ENCODE data around the gene TSR2.
A peak's percentile ranks its signal among the peaks of the same experiment; 100 is the strongest.

TSR2 gene

DNA sequence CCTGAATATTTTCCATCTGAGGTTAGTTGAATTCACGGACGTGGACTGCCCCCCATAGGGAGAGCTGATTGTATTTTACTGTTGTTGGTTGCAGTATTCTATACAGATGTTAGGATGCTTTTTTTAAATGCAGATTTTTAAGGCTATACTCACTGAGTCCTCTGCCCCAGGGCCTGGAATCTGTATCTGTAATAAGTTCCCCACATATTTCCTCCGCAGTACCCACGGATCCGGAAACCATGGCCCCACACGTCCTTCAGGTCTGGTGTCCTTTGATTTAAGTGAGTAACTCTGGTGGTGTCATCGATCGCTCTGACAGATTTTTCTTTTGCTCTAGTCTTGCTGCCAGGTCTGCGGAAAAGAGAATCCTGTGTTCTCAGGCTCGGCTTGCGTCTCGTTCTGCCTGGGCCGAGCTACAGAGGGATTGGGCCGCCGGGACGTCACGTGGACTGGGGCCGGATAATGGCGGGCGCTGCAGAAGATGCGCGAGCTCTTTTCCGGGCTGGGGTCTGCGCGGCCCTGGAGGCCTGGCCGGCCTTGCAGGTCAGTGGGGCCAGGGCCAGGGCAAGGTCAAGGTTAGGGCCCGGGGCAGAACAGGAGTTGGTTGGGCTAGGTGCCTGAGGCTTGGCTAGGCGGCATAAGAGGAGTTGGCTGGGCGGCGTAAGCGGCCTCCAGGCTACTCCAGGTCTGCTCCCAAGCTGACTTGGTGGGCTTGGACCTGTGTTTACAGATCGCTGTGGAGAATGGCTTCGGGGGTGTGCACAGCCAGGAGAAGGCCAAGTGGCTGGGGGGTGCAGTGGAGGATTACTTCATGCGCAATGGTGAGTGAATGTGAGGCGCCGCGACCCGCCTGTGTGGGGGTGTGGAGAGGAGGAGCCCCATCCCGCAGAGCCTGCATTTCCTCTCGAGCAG is at the start of gene TSR2:
TSR2 (plus strand) TSS at position 445 of the 912 bp plus-strand sequence; CDS start at position 463, 18 bp downstream.
- DNase-seq (ENCODE audit: low read depth) = peak; percentile 68

DNA sequence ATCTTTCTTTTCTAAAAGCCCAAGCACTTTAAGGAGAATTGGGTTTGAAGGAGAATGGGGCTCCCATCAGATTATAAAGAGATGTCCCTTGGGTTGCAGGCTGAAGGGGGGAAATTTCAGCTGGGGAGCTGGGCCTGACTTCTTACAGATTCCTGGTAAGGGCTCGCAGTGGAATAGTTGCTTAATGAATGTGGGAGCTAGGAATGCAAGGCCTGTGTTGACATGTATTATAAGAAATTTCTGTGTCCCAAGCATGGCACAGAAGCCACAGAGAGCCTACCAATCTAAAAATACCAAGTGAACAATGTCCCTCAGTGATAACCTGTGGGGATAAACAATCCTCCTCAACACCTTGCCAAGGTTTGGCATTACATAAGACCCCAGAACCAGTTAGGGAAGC is 43.1 kb upstream of the TSR2 start:
- no peak for DNase-seq (ENCODE audit: low read depth)

GRCh38 chrX:54407266-54407665 is 32.9 kb upstream of the TSR2 start:
- no peak for DNase-seq (ENCODE audit: low read depth)

GRCh38 chrX:54411732-54412131 is 28.5 kb upstream of the TSR2 start:
- no peak for DNase-seq (ENCODE audit: low read depth)

GRCh38 chrX:54413753-54414152 is 26.5 kb upstream of the TSR2 start:
- no peak for DNase-seq (ENCODE audit: low read depth)

DNA sequence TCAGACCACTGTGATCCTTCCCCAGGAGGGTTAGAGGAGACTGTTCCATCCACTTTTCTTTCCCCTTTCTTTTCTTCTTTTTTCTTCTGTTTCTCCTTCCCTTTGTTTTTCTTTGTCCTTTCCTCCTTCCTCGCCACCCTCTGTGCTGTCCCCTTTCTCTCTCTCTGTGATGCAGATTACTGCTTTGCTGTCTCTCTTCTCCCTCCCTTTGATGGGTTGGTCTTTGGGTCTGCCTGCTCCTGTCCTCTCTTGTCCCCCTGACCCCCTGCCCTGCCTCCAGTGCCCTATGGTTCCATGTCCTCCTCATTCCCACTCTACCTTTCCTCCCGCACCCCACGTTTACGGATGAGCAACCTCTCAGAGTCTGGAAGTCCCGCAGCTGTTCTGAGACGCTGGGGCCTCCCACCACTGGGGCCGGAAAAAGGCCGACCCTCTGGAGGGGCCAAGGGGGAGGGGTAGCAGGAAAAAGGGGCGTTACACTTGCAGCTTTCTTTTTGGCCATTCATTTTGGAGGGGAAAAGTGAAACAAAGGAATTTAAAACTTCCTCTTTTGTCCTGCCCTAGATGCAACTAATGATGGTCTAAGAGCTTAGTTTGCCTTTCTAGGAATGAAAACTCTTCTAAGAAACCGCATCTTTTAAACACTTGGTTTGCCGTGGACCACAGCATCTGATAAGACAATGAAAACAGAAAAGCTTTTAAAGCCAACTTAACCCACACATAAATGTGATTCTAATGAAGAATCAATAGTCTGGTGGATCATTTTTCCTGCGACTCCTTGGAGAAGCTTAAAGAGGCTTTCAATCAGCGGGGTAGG is 24.5 kb upstream of the TSR2 start:
- DNase-seq (ENCODE audit: low read depth) = no peak

DNA sequence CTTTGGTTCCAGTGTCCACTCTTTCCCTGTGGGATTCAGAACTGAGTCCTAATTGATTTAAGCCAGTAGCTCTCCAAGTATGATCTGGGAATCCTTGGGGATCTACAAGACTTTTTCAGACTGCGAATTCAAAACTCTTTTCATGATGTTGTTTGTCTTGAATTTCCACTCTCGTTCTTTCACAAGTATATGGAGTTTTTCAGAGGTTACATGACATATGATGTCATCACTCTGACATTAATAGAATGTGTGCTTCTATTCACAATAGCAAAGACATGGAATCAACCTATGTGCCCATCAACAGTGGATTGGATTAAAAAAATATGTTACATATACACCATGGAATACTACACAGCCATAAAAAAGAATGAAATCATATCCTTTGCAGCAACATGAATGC is 23.2 kb upstream of the TSR2 start:
- no peak for DNase-seq (ENCODE audit: low read depth)

DNA sequence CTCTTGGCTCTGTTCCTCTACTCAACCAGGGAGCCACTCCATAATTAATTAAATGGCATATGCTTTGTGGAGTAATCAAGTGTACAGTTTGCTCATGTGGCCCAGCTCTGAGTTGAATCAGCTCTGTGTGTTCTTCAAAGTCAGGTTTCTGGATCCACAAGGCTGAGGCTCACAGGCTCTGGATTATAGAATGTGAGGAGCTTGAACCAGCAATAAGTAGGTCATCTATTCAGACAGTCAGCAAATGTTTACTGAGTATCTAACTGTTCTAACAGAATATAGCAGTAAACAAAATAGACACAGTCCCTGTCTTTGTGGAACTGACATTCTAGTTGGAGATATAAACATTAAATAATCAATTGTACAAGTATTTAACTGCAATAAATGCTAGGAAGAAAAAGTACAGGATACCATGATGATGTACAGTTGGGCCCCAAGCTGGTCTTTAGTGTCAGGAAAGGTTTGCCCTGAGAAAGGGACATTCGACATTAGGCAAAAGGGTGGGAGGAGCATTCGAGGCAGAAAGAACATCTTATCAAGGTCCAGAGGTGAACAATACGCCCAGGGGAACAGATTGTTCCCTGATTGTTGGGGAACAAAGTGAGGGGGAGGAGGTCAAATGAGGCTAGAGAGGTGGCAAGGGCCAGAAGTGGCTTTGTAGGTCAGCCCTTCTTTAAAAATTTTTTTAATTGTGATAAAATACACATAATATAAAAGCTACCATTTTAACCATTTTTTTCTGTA is 20.5 kb upstream of the TSR2 start:
- DNase-seq (ENCODE audit: low read depth) = no peak

GRCh38 chrX:54422168-54422567 is 18.0 kb upstream of the TSR2 start:
- DNase-seq (ENCODE audit: low read depth) = no peak

DNA sequence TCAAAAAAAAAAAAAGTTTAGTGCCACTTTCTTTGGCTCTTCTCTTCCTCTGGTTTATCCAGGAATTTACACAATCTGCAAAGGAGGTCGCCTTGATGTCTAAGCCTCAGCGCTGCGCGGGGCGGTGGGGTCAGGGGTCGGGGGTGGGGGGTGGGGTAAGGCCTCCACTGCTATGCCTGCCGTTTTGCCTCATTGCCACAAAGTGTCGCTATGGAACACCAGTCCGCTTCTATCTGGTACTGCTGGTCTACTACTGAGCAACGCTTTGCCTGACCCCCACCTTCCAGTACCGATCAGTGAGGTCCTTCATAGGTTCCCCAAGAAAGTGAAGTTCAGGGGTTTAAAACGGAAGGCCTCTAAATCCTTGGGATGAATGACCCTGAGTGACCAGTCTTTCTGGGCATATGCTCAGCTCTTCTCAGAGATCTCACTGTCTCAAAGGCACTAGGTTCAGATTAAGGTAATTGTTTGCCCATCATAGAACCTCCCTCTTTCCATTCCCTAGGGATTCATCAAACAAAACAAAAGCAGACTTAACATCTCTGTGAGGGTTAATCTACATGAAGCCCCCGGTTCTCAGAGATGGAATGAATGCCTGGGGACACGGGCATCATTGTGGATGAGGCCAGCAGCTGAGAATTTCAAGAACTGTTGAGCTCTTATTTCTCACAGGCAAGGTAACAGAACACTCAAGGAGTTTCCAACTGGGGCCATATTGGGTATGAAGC is 16.9 kb upstream of the TSR2 start:
- no peak for DNase-seq (ENCODE audit: low read depth)

DNA sequence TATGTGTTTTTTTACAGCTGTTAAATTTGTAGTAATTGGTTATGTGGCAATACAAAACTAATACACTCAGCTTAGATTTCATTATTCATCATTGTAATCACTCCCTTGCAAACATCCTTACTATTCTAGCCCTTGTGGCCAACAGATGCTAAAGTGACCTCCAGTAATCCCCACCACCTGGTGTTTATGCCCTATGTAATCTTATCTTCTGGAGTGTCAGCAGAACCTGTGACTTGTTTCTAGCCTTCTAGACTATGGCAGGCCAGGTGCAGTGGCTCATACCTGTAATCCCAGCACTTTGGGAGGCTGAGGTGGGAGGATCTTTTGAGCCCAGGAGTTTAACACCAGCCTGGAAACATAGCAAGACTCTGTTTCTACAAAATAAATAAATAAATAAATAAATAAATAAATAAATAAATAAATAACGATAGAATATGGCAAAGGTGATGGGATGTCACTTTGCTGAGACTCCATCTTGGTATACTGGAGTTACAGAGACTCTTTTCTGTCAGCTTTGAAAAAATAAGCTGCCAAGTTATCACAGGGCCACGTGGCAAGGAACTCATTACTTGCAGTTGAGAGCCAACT is 12.3 kb upstream of the TSR2 start:
- DNase-seq (ENCODE audit: low read depth) = no peak

DNA sequence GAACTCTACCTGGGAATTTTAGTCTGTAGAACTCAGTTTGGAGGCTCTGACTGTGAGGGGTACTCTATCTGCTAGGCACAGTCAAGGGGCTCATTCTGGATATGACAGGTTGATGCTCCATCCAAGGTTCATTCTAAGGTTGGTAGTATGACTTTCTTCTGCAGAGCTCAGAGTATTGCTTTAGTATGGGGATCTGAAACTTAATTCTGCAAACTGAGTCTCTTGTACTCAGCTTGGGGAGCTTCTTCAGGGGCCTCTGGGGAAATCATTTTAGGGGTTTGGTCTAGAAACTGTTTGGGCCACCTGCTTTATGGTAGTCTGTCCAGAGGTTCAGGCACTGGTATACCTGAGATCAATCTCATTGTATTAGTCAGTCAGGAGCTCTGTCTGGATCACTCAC is 9.7 kb upstream of the TSR2 start:
- no peak for DNase-seq (ENCODE audit: low read depth)

- no peak for DNase-seq (ENCODE audit: low read depth)
Measured at GRCh38 chrX:54435121-54435520, 5.1 kb upstream of the TSR2 start.

- no peak for DNase-seq (ENCODE audit: low read depth)
Measured at GRCh38 chrX:54442790-54443189, 2.6 kb downstream of the TSR2 start.

- DNase-seq (ENCODE audit: low read depth) = no peak
Measured at GRCh38 chrX:54444752-54445151, 4.5 kb downstream of the TSR2 start.

DNA sequence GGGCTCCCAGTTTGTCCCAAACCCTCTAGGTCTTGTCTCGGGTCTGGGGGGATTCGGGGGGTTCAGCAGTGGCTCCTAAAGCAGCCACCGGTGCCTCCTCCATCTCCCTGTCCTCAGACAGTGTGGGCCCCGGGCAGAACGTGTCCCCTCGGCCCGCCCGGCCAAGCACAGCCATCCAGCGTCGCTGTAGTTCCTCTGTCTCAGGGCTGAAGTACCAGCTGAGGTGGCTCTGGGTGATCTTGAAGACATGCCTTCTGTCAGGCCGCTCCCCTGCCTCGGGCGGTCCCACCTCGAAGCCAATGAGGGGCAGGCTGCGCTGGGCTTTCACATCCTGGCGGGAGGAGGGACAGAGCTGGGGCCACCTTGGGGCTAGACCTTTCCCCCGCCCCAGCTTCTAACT is 5.9 kb downstream of the TSR2 start:
- DNase-seq (ENCODE audit: low read depth) = no peak

- no peak for DNase-seq (ENCODE audit: low read depth)
Measured at GRCh38 chrX:54447461-54447860, 7.3 kb downstream of the TSR2 start.

DNA sequence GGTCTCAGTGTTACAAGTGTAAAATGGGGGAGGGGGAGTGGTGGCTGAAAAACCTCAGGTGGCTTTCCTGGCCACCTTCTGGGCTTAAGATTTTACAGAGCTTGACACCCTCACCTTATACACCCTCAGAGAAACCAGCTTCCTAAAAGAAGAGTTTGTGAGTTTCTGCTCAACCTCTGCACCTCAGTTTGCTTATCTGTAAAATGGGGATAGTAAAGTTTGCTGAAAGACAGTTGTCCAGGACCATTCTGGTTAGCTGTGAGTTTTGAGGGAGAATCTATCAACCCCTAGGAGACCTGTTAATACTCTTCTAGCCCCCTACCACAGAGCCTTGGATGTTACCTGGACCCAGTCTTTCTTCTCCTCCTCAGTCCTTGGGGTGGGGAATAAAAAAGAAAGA is 9.7 kb downstream of the TSR2 start:
- no peak for DNase-seq (ENCODE audit: low read depth)

DNA sequence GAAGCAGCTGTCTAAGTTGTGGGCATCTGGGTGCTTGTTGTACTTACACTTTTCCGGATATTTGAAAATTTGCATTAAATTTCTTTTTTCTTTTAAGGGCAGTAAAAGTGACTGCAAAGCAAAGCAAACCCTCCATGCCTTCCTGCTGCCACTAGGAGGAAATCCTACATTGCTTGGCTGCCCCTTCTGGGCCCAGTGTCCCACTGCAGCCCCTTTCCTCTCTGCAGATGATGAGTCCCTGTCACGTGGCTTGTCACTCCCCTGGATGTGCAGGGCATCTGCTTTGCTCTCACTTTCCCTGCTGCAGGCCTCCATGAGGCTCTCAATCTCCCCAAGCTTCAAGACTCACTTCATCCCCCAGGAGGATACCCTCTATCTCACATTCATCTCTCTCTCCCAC is 12.7 kb downstream of the TSR2 start:
- no peak for DNase-seq (ENCODE audit: low read depth)

GRCh38 chrX:54470054-54470760 is 30.0 kb downstream of the TSR2 start:
- DNase-seq (ENCODE audit: low read depth) = no peak

Measured in T-helper 22 cell (primary cell).